GM18520 (cell line): ENCODE results near the gene ATP6V1F.

Source experiments
- ATAC-seq: cut with Tn5 transposase; IDR thresholded peaks from one replicate; pipeline ENCODE4 v1.9.1; 2021; ENCODE audit not compliant: unreplicated experiment

Gene ATP6V1F

GRCh38 chr7:128915271-128915819, 52.7 kb downstream of the ATP6V1F start:
- no peak for ATAC-seq
